Upper lobe of left lung (tissue), 4 donors: ENCODE results near the gene TRAPPC5.

Experiments
- CTCF ChIP-seq, 6 experiments: fragments of 450-650 bp in 4 of 6; fragments of 200-600 bp in 2 of 6; sonication (generic) in 2 of 6; IDR thresholded peaks; one replicate each; pipeline ENCODE4 v1.5.1; 2016 to 2019; ENCODE audit warnings: antibody characterized with exemption in 6 of 6
- EP300 ChIP-seq, 4 donors: sonication (generic); formaldehyde crosslinking; IDR thresholded peaks; one replicate each; pipeline ENCODE4 v1.5.1; 2017; ENCODE audit warnings: antibody characterized with exemption in 4 of 4, control low read depth in 2 of 4
- POLR2A ChIP-seq, 4 donors: fragments of 450-650 bp; IDR thresholded peaks; one replicate each; pipeline ENCODE4 v1.5.1; 2016 to 2017; ENCODE audit warnings: antibody characterized with exemption in 4 of 4, mild to moderate bottlenecking in 2 of 4
- POLR2AphosphoS5 ChIP-seq, 2 donors: sonication (generic); formaldehyde crosslinking; IDR thresholded peaks; one replicate each; pipeline ENCODE4 v1.5.1; 2017; ENCODE audit warnings: antibody characterized with exemption in 2 of 2

GRCh38 chr19:7736148-7736547 is 55.5 kb downstream of the TRAPPC5 start:
- TF ChIP-seq CTCF (IDR thresholded peaks at IDR 0.05): no peak
- TF ChIP-seq POLR2A (IDR thresholded peaks at IDR 0.05): no peak
- TF ChIP-seq POLR2AphosphoS5 (IDR thresholded peaks at IDR 0.05): no peak
- no peak for TF ChIP-seq EP300 (IDR thresholded peaks at IDR 0.05)
